IPS-NIHi11 (cell line): ENCODE data around the gene HNRNPCL4.
"Not testable (repeated sequence)": the region's sequence is repeated elsewhere in the genome, so short reads cannot be mapped to it uniquely, and the experiment has no call there.

Experiments
- DNase-seq: peaks from one replicate; pipeline ENCODE4 v3.0.0; 2012; ENCODE audit warnings: mixed read lengths, low spot score

HNRNPCL4 gene

GRCh38 chr1:13165531-13165930, at the start of gene HNRNPCL4:
HNRNPCL4 (minus strand) TSS chr1:13165631; CDS start chr1:13165467, 164 bp downstream.
- not testable (repeated sequence) for DNase-seq

DNA sequence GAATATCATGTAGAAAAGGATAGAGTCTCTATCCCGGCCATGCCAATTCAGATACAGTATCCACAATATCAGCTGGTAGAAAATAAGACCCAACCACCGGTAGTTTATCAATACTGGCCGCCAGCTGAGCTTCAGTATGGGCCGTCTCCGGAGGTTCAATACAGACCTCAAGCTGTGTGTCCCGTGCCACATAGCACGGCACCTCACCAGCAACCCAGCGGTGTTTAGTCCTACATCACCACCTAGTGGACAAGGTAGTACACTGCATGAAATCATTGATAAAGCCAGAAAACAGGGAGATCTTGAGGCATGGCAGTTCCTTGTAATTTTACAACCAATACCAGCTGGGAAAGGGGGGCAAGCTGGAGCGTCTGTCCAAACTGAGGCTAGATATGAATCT, 43.3 kb upstream of the HNRNPCL4 start:
- not testable (repeated sequence) for DNase-seq

GRCh38 chr1:13201309-13201708, 35.9 kb upstream of the HNRNPCL4 start, which contains the start of gene PRAMEF13:
PRAMEF13 (minus strand) TSS chr1:13201409; CDS start chr1:13199589, 1,820 bp downstream.
- DNase-seq, result not testable (repeated sequence)

DNA sequence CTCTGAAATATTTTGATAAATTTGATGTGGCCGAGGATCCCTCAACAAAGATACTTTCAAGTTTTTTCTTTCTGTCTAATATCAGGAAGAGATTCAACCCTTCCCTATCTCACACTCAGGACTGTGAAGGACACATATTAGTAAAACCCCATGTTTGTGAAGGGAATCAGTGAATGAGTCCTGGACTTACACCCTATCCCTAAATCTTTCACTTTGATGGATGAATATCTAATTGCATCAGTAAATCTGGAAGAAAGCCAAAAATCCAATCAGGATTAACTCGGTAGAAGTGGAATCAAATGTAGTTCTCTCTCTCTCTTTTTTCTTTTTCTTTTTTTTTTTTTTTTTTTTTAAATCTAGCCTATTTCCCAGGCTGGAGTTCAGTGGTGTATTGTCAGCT, 6.1 kb upstream of the HNRNPCL4 start, which contains the start of gene PRAMEF9:
Gene PRAMEF9, plus strand, starts transcription at position 301 of the 400 bp plus-strand sequence. CDS start 3,433 bp downstream, outside the sequence.
- DNase-seq, result not testable (repeated sequence)

GRCh38 chr1:13155909-13156308, 9.5 kb downstream of the HNRNPCL4 start, which contains the start of gene PRAMEF26:
PRAMEF26 (minus strand) TSS chr1:13156009; CDS start chr1:13153095, 2,914 bp downstream.
- DNase-seq, result not testable (repeated sequence)

- DNase-seq, result not testable (repeated sequence)
Observed at GRCh38 chr1:13116754-13117153, 48.7 kb downstream of the HNRNPCL4 start, which contains the start of gene HNRNPCL2. HNRNPCL2 (minus strand) TSS chr1:13116854; CDS start chr1:13116400, 454 bp downstream.
